ENCODE measurements around the gene SMYD4. TPM values are rescaled to one million over a fixed set of nuclear protein-coding genes. Genes with fewer than 3 reads are reported as not detected.

The SMYD4 gene
- total RNA-seq, 4 donors from 2014 or later, result 15.1 to 18.1 (median 16.7) TPM

GRCh38 chr17:1755827-1756262 lies 73.9 kb downstream of the SMYD4 start:
- ATAC-seq, result peak; percentile 24 to 53
- H3K4me1 ChIP-seq, result peaks cover 13 to 16% of the 10 kb centered on the region in 2 donors
- in situ Hi-C loops (cut with MboI; ENCODE audit: low sequenced_read_pairs in 4 of 4), result no loop called here
- no peaks in the 10 kb centered on the region for H3K36me3 ChIP-seq
- intact Hi-C loops (cut with DNase I; ENCODE audit: low total_unique reads), result no loop called here
- peak overlapping the region; percentile 37 to 77 (median 64) for H3K27ac ChIP-seq
- TF ChIP-seq CTCF (IDR thresholded peaks at IDR 0.05 in 4 of 5, conservative IDR thresholded peaks at IDR 0.05 in 1 of 5) (no peak), POLR2A (IDR thresholded peaks at IDR 0.05) (no peak)
- H3K4me3 ChIP-seq, result no peak overlapping the region
- no peaks in the 10 kb centered on the region for H3K9me3 ChIP-seq
- DNase-seq, result no peak
- H3K27me3 ChIP-seq, result no peaks in the 10 kb centered on the region

- TF ChIP-seq POLR2A (IDR thresholded peaks at IDR 0.05), result no peak
- peak; percentile 13 to 22 for ATAC-seq
- intact Hi-C loops (cut with DNase I; ENCODE audit: low total_unique reads), result no loop called here
These were observed 74.4 kb downstream of the SMYD4 start for GRCh38 chr17:1755252-1755826.

GRCh38 chr17:1754430-1755112 lies 75.1 kb downstream of the SMYD4 start:
- peaks cover 8 to 16% of the 10 kb centered on the region in 2 donors for H3K4me1 ChIP-seq
- H3K27me3 ChIP-seq, result no peaks in the 10 kb centered on the region
- in situ Hi-C loops (cut with MboI; ENCODE audit: low sequenced_read_pairs in 4 of 4), result no loop called here
- H3K9me3 ChIP-seq, result no peaks in the 10 kb centered on the region
- no peak for TF ChIP-seq POLR2A (IDR thresholded peaks at IDR 0.05)
- TF ChIP-seq CTCF (IDR thresholded peaks at IDR 0.05 in 4 of 5, conservative IDR thresholded peaks at IDR 0.05 in 1 of 5), result no peak
- intact Hi-C loops (cut with DNase I; ENCODE audit: low total_unique reads), result no loop called here
- no peak overlapping the region for H3K4me3 ChIP-seq
- ATAC-seq (no peak), DNase-seq (peak in 1 of 2 donors; percentile 12)
- peak overlapping the region in 1 of 4 donors; percentile 71 for H3K27ac ChIP-seq
- H3K36me3 ChIP-seq, result no peaks in the 10 kb centered on the region

More at GRCh38 chr17:1755252-1755826, 74.4 kb downstream of the SMYD4 start:
- DNase-seq, result peak in 1 of 2 donors; percentile 20
- in situ Hi-C loops (cut with MboI; ENCODE audit: low sequenced_read_pairs in 4 of 4), result no loop called here
- H3K4me1 ChIP-seq, result peaks cover 13 to 16% of the 10 kb centered on the region in 2 donors
- no peaks in the 10 kb centered on the region for H3K36me3 ChIP-seq
- H3K27me3 ChIP-seq, result no peaks in the 10 kb centered on the region
- H3K27ac ChIP-seq, result peak overlapping the region; percentile 37 to 77 (median 64)
- no peak overlapping the region for H3K4me3 ChIP-seq
- no peaks in the 10 kb centered on the region for H3K9me3 ChIP-seq

GRCh38 chr17:1753767-1754429 lies 75.8 kb downstream of the SMYD4 start:
- Histone ChIP-seq H3K4me3 (no peak overlapping the region), H3K27me3 (no peaks in the 10 kb centered on the region), H3K9me3 (no peaks in the 10 kb centered on the region), H3K36me3 (no peaks in the 10 kb centered on the region), H3K27ac (no peak overlapping the region), H3K4me1 (peaks cover 8 to 16% of the 10 kb centered on the region in 2 donors)
- intact Hi-C loops (cut with DNase I; ENCODE audit: low total_unique reads), result no loop called here
- TF ChIP-seq CTCF (IDR thresholded peaks at IDR 0.05 in 4 of 5, conservative IDR thresholded peaks at IDR 0.05 in 1 of 5), result no peak
- no peak for TF ChIP-seq POLR2A (IDR thresholded peaks at IDR 0.05)
- in situ Hi-C loops (cut with MboI; ENCODE audit: low sequenced_read_pairs in 4 of 4), result no loop called here
- DNase-seq, result no peak
- ATAC-seq, result no peak
